Stimulated activated CD4-positive, alpha-beta T cell treated with anti-CD3 and anti-CD28 coated beads, Interleukin-1b, Interleukin-23, amount 100 ng/mL, for 4 hours (primary cell): ENCODE data around the gene RETREG3.
"Not testable (repeated sequence)": the region's sequence is repeated elsewhere in the genome, so short reads cannot be mapped to it uniquely, and the experiment has no call there.

Experiments used
- DNase-seq, 2 donors: peaks; one replicate each; pipeline ENCODE4 v3.0.0-alpha.2; 2020; ENCODE audit warnings: low read depth in 2 of 2

The RETREG3 gene, protein sequence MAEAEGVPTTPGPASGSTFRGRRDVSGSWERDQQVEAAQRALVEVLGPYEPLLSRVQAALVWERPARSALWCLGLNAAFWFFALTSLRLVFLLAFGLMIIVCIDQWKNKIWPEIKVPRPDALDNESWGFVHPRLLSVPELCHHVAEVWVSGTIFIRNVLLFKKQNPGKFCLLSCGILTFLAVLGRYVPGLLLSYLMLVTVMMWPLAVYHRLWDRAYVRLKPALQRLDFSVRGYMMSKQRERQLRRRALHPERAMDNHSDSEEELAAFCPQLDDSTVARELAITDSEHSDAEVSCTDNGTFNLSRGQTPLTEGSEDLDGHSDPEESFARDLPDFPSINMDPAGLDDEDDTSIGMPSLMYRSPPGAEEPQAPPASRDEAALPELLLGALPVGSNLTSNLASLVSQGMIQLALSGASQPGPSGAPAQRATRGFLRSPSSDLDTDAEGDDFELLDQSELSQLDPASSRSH

DNA sequence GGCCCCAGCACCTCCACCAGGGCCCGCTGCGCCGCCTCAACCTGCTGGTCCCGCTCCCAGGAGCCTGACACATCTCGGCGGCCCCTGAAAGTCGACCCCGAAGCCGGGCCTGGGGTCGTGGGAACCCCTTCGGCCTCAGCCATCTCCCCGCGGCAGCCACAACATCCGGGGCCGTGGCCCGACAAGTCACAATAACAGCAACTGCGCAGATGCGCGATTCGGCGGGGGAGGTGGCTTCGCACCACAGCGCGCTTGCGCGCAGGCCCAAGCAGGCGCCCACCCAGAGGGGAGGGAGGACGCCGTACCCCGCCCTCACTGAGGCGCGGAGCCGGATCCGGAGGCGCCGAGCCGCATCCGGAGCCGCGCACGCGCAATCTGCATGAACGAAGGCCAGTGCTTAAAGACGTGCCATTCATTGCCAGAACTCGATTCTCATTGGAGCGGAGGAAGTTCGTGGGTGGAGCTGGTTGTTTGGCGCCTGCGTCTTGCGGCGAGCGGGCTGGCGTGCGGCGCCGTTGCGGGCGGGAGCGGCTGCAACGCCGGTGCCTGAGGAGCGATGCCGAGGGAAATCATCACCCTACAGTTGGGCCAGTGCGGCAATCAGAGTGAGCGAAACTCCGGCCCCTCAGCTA lies at the start of gene RETREG3, which contains the start of gene TUBG1:
RETREG3 (minus strand) TSS at position 193 of the 632 bp plus-strand sequence; CDS start at position 143, 50 bp downstream.
TUBG1 (plus strand) TSS at position 502 of the 632 bp plus-strand sequence; CDS start at position 557, 55 bp downstream.
- DNase-seq = peak; percentile 98 to 99

GRCh38 chr17:42657824-42658588 lies 48.8 kb upstream of the RETREG3 start:
- no peak for DNase-seq

- DNase-seq = no peak
Measured at GRCh38 chr17:42655528-42655927, 46.4 kb upstream of the RETREG3 start.

DNA sequence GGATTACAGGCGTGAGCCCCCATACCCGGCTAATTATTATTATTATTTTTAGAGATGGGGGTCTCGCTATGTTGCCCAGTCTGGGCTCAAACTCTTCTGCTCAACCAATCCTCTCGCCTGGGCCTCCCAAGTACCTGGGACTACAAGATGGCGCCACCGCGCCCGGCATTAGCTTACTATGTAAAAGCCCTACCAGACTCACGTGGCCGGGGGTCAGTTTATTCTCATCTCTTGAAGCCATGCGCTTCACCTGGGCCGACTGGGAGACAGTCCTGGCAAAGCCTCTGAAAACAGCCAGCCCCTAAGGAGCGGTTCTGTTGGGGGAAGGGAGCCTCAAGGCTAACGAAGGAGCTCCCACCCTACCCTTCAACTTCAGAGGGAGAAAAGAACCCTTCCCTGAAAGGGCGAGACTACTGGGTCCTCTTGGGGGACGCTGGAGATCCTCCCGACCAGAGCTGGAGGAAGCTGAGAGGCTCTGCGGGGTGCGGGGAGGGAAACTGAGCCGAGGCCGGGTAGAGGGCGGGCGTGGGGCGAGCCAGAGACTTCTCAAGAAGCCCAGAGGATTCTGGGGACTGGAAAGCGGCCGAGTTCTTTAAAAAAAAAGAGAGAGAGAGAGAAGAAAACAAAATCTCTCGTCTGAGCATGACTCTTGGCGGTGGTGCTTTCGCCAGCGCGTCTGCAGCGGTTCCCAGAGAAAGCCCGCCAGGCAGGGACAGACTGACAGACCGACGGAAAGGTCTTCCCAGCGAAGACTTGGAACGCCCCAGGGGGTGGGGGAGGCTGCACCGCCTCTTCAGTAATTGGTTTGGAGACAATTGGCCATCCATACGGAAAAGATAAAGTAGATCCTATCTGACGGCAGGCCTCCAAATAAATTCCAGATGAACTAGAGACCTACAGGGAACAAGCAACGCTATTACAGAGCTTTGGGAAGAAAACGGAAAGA lies 44.3 kb upstream of the RETREG3 start:
- DNase-seq = no peak

GRCh38 chr17:42651392-42651791 lies 42.2 kb upstream of the RETREG3 start:
- DNase-seq = no peak

DNA sequence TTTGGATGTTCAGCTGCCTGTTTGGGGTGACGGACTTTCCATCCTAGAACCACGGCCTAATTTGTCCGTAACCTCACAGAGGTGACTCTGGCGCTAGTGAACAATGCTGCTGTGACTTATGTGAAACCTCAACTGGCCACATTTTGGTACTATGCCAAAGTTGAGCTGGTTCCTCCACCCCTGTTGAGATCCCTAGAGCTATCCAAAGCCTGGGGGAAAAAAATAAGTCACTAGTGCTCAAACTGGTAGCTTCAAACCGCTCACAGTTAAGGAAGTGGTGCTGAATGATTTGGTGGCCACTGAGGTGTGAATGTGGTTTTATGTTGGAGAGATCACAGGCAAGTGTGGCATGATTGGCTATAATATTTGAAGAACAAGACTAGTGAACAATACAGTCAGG lies 38.6 kb upstream of the RETREG3 start:
- no peak for DNase-seq

GRCh38 chr17:42642336-42642735 lies 33.2 kb upstream of the RETREG3 start:
- no peak for DNase-seq

DNA sequence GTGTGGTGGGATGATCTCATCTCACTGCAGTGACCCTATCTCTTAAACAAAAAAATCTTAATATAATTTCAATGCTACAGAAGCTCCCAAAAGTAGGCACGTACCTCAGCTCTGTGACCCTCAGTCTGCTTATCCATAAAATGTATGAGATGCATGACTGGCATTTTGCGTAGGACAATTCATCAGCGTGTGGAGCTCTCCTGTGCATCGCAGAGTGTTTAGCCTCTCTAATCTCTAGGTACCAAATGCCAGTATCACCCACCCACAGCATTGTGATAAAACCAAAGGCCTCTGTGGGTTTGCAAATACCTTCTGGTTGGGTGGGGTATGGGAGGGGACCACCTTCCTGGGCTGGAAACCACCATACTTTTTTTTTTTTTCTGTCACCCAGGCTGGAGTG lies 30.9 kb upstream of the RETREG3 start:
- no peak for DNase-seq

- DNase-seq = no peak
Measured at GRCh38 chr17:42639525-42640113, 30.4 kb upstream of the RETREG3 start.

GRCh38 chr17:42632949-42633444 lies 23.8 kb upstream of the RETREG3 start:
- no peak for DNase-seq

DNA sequence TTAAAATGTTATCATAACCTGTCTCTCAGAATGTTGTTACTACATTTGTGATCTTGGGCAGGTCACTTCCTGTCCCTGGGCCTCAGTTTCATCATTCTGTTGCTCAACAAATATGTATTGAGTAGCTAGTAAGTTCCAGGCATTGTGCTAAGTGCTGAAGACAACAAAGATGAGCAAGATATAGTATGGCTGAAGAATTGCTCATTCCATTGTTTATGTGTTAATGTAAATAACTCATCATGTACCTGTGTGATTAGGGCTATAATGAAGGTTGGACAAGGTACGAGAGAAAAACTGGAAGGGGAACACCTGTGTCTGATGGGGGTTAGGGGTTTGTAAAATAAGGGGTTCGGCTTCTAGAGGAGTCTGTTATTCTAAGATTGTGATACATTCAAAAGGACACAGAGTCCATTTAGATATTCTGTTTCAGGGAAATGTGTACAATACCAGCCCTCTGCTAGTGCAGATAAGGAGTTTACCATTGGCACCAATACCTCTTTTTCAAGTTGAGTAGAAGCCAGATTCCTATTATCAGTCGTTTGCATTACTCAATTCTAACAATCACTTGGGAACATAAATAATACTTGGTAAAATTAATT lies 20.3 kb upstream of the RETREG3 start:
- DNase-seq = no peak

GRCh38 chr17:42627032-42627764 lies 18.0 kb upstream of the RETREG3 start:
- not testable (repeated sequence) for DNase-seq

DNA sequence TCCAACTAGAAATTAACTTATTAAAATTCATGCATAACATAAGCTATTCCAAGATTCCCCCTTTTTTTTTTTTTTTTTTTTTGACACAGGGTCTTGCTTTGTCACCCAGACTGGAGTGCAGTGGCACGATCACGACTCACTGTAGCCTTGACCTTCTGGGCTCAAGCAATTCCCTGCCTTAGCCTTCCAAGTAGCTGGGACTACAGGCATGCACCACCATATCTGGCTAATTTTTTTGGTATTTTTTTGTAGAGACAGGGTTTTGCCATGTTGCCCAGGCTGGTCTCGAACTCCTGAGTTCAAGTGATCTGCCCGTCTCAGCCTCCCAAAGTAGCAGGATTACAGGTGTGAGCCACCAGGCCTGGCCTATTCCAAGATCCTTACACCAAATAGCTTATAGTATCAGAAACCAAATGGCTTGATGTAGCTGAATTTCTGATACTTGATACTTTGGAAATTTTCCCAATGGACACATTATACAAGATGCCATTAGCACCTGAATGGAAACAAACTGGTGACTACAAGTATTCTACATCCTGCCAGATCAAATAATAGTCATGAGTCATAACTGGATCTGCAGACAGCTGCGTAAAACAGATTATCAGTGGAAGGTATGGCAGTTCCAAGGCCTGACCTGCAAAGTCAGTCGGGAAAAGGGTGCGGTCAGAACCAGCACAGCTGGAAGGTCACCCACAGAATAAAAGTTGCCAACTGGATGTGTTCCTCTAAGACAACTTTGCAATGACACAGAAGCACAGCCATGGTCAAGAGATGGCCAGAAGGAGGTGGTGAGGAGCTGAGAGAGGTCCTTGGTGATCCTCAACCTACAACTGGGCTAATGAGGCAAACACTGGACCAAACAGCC lies 14.8 kb upstream of the RETREG3 start:
- no peak for DNase-seq

GRCh38 chr17:42623271-42623670 lies 14.1 kb upstream of the RETREG3 start:
- DNase-seq = no peak

GRCh38 chr17:42621987-42622386 lies 12.8 kb upstream of the RETREG3 start:
- not testable (repeated sequence) for DNase-seq

GRCh38 chr17:42618442-42619150 lies 9.4 kb upstream of the RETREG3 start:
- DNase-seq = no peak

DNA sequence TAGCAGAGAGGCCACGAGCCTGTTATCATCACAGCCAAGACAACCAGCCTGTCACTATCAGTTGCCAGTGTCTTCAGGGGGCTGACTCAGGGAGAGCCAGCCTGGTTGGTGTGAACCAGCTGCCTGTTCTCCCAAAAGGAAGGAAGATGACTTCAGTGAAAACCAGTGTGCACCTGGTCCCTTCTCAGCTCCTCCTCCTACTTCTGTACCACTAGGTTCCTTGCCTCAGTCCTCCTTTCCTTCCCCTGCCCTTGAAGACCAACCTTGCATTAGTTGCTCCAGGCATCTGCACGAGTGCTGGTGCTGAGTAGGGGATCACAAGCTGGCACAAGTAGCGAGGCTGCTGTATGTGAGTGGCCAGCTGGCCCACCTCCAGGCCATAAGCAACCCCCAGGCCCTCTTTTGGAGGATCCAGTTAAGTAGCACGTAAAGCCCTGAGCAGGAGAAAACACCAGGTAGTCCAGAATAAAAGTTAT lies 8.8 kb upstream of the RETREG3 start:
- no peak for DNase-seq
